ENCODE measurements around the gene PTCH2. TPM values are rescaled to one million over a fixed set of nuclear protein-coding genes. Genes with fewer than 3 reads are reported as not detected.
A peak's percentile ranks its signal among the peaks of the same experiment; 100 is the strongest.
"Not testable (repeated sequence)": the region's sequence is repeated elsewhere in the genome, so short reads cannot be mapped to it uniquely, and the experiment has no call there.

PTCH2 gene
- total RNA-seq, 1 donor from 2014 or later, result 0.30 TPM

- intact Hi-C loops (cut with DNase I), result no loop called here
- DNase-seq (peak; percentile 43), ATAC-seq (ENCODE audit: poor library complexity) (no peak)
These were observed 36.2 kb downstream of the PTCH2 start, which contains the start of gene DYNLT4 for GRCh38 chr1:44806704-44807363. TSS of gene DYNLT4 (minus strand) at chr1:44807351. CDS start at chr1:44806668, 683 bp downstream.

DNA sequence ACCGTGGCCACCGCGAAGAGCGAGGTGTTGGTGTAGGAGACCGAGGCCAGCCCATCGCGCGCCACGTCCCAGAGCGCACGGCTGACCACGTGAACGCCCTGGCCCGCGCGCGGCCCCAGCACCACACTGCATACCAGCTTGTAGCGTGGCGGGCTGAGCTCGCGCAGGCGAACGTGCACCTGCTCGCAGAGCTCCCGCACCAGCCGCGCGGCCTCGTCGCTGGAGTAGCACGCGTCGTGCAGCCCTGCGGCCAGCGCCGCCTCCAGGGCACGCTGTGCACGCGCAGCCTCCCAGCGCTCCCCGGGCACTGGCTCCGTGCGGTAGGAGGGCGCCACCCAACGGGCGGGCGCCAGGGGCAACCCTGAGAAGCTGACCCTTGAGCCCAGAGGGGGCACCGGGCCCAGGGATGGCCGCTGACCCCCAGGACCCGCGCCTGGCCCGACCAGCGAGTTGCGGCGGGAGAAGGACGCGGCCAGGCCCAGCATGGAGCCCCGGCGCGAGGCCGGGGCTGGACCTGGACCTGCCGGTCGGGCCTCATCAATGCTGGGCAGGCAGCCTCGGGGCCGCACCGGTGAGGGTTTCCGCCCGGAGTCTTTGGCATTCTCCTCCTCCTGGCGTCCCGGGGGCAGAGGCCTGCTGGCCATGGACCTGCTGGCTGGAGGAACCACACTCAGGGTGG, 36.9 kb downstream of the PTCH2 start:
- DNase-seq (peak; percentile 46), ATAC-seq (ENCODE audit: poor library complexity) (no peak)

DNA sequence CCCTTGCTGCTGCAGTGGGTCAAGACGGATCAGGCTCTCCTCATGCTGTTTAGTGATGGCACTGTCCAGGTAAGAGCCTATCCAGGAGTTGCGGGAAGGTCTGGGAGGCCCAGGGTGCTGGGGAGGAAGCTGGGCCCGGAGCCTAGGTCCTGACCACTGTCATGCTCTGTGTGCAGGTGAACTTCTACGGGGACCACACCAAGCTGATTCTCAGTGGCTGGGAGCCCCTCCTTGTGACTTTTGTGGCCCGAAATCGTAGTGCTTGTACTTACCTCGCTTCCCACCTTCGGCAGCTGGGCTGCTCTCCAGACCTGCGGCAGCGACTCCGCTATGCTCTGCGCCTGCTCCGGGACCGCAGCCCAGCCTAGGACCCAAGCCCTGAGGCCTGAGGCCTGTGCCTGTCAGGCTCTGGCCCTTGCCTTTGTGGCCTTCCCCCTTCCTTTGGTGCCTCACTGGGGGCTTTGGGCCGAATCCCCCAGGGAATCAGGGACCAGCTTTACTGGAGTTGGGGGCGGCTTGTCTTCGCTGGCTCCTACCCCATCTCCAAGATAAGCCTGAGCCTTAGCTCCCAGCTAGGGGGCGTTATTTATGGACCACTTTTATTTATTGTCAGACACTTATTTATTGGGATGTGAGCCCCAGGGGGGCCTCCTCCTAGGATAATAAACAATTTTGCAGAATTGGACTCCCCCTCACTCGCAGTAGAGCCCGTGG, 37.6 kb downstream of the PTCH2 start:
- peak; percentile 39 for DNase-seq
- no peak for ATAC-seq (ENCODE audit: poor library complexity)
- intact Hi-C loops (cut with DNase I), result no loop called here

More for the DNA sequence above, 36.9 kb downstream of the PTCH2 start:
- intact Hi-C loops (cut with DNase I), result no loop called here

- intact Hi-C loops (cut with DNase I), result no loop called here
- no peak for ATAC-seq (ENCODE audit: poor library complexity)
- DNase-seq, result peak; percentile 41
These were observed 39.5 kb downstream of the PTCH2 start for GRCh38 chr1:44803312-44804095.

GRCh38 chr1:44803062-44803311, 40.1 kb downstream of the PTCH2 start:
- ATAC-seq (ENCODE audit: poor library complexity) (no peak), DNase-seq (no peak)
- intact Hi-C loops (cut with DNase I), result no loop called here

DNA sequence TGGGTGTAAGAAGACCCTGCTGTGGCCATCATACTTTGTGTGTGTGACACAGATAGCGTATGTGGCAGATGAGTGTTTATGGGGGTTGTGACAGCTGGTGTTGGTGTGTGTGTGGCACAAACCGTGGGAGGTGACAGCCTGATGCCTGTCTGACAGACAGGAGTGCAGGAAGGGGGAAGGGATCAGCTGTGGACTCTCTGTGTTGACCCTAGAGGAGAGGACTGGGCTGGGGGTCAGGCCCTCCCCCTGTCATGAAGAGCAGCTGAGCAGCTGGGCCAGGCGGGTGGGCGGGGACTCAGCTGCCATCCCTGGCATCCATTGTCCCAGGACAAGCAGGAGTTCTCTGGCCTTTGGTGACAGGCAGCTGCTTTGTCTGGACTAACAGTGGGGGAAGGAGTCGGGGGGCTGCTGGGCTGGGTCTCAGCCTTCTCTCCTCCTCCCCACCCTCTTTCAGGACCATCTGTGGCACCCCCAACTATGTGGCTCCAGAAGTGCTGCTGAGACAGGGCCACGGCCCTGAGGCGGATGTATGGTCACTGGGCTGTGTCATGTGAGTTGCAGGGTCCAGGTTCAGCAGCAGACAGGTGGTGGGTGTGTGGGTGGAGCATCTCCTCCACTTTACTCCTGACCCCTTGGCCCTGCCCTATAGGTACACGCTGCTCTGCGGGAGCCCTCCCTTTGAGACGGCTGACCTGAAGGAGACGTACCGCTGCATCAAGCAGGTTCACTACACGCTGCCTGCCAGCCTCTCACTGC, 40.6 kb downstream of the PTCH2 start:
- peak; percentile 50 for DNase-seq
- intact Hi-C loops (cut with DNase I), result no loop called here
- ATAC-seq (ENCODE audit: poor library complexity), result no peak

GRCh38 chr1:44801491-44802305, 41.4 kb downstream of the PTCH2 start:
- intact Hi-C loops (cut with DNase I), result no loop called here
- peak; percentile 45 for DNase-seq
- no peak for ATAC-seq (ENCODE audit: poor library complexity)

GRCh38 chr1:44799770-44800584, 43.1 kb downstream of the PTCH2 start, which contains the start of gene PLK3:
TSS of gene PLK3 (plus strand) at chr1:44800377. CDS start at chr1:44800464, 87 bp downstream.
- intact Hi-C loops (cut with DNase I), result no loop called here
- DNase-seq, result peak; percentile 99
- ATAC-seq (ENCODE audit: poor library complexity), result peak; percentile 97

DNA sequence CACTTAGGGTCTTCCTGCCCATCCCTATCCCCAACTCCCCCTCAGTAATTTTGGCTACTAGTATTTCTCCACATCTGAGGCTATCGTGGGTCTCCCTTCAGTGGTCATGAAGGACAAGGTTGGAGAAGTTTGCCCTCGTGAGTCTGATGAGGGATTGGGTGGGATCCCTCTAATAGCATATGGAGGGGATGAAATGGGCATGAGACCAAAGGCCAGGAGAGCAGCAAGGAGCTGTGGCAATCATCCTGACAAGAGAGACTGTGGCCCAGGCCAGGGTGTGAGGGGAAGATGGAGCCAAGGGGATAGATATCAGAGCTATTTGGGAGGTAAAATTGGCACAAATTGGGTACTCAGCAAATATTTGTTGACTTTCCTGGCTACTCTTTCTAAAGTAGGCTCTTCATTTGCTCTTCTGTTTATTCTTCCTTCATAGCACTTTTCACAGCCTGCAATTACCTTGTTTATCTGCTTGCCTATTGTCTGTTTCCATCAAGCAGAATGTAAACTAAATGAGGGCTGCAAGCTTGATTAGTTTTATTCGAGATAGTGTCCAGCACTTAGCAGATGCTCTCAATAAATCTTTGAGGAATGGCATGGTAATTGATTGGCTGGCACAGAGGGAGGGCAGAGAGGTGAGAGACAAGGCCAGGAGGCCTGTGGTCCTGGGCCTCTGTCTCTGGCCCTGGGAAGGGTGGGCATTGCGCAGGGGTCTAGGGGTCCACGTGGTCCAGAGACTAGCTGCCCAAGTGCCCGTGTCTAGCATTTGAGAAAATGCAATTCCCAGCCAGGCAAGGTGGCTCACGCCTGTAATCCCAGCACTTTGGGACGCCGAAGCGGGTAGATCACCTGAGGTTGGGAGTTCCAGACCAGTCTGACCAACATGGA, 44.3 kb downstream of the PTCH2 start:
- DNase-seq (peak; percentile 43), ATAC-seq (ENCODE audit: poor library complexity) (no peak)
- intact Hi-C loops (cut with DNase I), result no loop called here

GRCh38 chr1:44797886-44798285, 45.2 kb downstream of the PTCH2 start:
- intact Hi-C loops (cut with DNase I); ATAC-seq (ENCODE audit: poor library complexity): not testable (repeated sequence)

DNA sequence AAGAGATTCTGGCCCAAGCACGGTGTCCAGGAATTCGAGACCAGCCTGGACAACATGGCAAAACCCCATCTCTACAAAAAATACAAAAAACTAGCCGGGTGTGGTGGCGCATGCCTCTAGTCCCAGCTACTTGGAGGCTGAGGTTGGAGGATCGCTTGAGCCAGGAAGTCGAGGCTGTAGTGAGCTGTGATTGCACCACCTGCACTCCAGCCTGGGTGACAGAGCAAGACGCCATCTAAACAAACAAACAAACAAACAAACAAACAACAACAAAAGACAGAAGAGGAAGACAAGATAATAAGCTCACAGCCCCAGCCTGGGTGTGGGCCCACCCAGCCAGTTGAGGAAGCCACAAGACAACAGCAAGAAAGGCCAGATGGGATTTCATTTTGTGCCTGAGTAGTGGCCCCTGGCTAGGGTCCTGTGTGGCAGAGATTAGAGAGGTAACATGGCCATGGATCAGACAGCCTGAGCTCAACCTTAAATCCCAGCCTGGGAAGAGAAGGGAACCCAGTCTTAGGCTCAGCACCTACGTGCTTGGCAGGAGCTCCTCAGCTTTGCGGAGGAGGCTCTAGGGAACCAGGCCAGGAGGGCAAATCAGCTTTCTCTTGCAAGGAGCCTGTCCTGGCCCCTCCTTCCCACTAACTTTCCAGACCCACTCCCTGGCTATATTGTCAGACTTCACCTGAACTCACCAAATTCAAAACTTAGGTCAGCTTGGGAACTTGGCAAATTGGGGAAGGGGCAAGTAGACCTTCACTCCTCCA, 50.1 kb downstream of the PTCH2 start:
- intact Hi-C loops (cut with DNase I), result no loop called here
- DNase-seq (no peak), ATAC-seq (ENCODE audit: poor library complexity) (no peak)

More at GRCh38 chr1:44797886-44798285, 45.2 kb downstream of the PTCH2 start:
- not testable (repeated sequence) for DNase-seq

- intact Hi-C loops (cut with DNase I), result no loop called here
- no peak for DNase-seq
- no peak for ATAC-seq (ENCODE audit: poor library complexity)
These were observed 51.9 kb downstream of the PTCH2 start for GRCh38 chr1:44790968-44791801.

- intact Hi-C loops (cut with DNase I), result loop anchor here (5.0 to 10.0 kb wide), 2 partner anchors 47 to 224 kb away; partner anchors contain the start of genes HECTD3 and UROD
- ATAC-seq (ENCODE audit: poor library complexity), result no peak
- no peak for DNase-seq
These were observed 54.8 kb downstream of the PTCH2 start, which contains the start of gene BEST4 for GRCh38 chr1:44788120-44788860. TSS of gene BEST4 (minus strand) at chr1:44788170. CDS start at chr1:44787705, 465 bp downstream.
